ENCODE results near the gene PSENEN.
A peak's percentile ranks its signal among the peaks of the same experiment; 100 is the strongest.

Gene PSENEN

GRCh38 chr19:35704218-35704617, 41.2 kb upstream of the PSENEN start, which contains the start of gene ZBTB32:
Gene ZBTB32, plus strand, starts transcription at chr19:35704558. Its CDS starts 10,069 bp downstream, at chr19:35714627.
- POLR2A ChIA-PET, result no interaction called here
- no peak for DNase-seq (ENCODE audit: extremely low spot score)
- CTCF ChIA-PET, result interaction anchor here (1.2 to 11.4 kb wide), 2 partner anchors 9 to 10 kb away, joined by 3 to 184 read pairs; no protein-coding TSS in a partner anchor
- no peak for TF ChIP-seq CTCF (IDR thresholded peaks at IDR 0.05; ENCODE audit: control extremely low read depth, extremely low read depth, low read depth, missing control alignments)

GRCh38 chr19:35708391-35708790, 37.1 kb upstream of the PSENEN start:
- ChIA-PET CTCF (interaction anchor here (1.2 kb wide), 1 partner anchor 13 kb away, joined by 9 read pairs; no protein-coding TSS in a partner anchor), POLR2A (interaction anchor here (0.5 kb wide), 1 partner anchor 40 kb away, joined by 3 read pairs; no protein-coding TSS in a partner anchor)
- DNase-seq (ENCODE audit: extremely low spot score), result no peak
- no peak for TF ChIP-seq CTCF (IDR thresholded peaks at IDR 0.05; ENCODE audit: control extremely low read depth, extremely low read depth, low read depth, missing control alignments)

GRCh38 chr19:35710784-35711723, 34.4 kb upstream of the PSENEN start:
- no peak for TF ChIP-seq CTCF (IDR thresholded peaks at IDR 0.05; ENCODE audit: control extremely low read depth, extremely low read depth, low read depth, missing control alignments)
- ChIA-PET POLR2A (interaction anchor here (0.5 to 5.0 kb wide), 5 partner anchors 9 to 43 kb away, joined by 3 to 42 read pairs (median 8); partner anchors contain the start of gene LIN37), CTCF (interaction anchor here (0.7 to 6.0 kb wide), 8 partner anchors 11 to 220 kb away, joined by 3 to 184 read pairs (median 4); partner anchors contain the start of genes LIN37, U2AF1L4 and ZBTB32)
- DNase-seq (ENCODE audit: extremely low spot score), result peak; percentile 68

- DNase-seq (ENCODE audit: extremely low spot score), result peak; percentile 83
- POLR2A ChIA-PET, result interaction anchor here (0.7 to 5.0 kb wide), 9 partner anchors 10 to 40 kb away, joined by 3 to 42 read pairs (median 3); partner anchors contain the start of gene LIN37
- CTCF ChIA-PET, result interaction anchor here (2.1 to 6.0 kb wide), 3 partner anchors 13 to 218 kb away, joined by 6 to 184 read pairs (median 23); partner anchors contain the start of gene ZBTB32
- no peak for TF ChIP-seq CTCF (IDR thresholded peaks at IDR 0.05; ENCODE audit: control extremely low read depth, extremely low read depth, low read depth, missing control alignments)
Observed at GRCh38 chr19:35712567-35713505, 32.6 kb upstream of the PSENEN start.

- no peak for DNase-seq (ENCODE audit: extremely low spot score)
- no peak for TF ChIP-seq CTCF (IDR thresholded peaks at IDR 0.05; ENCODE audit: control extremely low read depth, extremely low read depth, low read depth, missing control alignments)
Observed at GRCh38 chr19:35713506-35713850, 32.0 kb upstream of the PSENEN start.

More at GRCh38 chr19:35713506-35713850, 32.0 kb upstream of the PSENEN start:
- ChIA-PET POLR2A (interaction anchor here (0.7 to 5.0 kb wide), 4 partner anchors 11 to 39 kb away, joined by 3 to 42 read pairs (median 5); no protein-coding TSS in a partner anchor), CTCF (interaction anchor here (2.1 to 6.0 kb wide), 3 partner anchors 14 to 218 kb away, joined by 6 to 184 read pairs (median 23); partner anchors contain the start of gene ZBTB32)
